Type B pancreatic cell (in vitro differentiated cells): Measurements from ENCODE around the gene MTX1. TPM values are rescaled to one million over a fixed set of nuclear protein-coding genes. Genes with fewer than 3 reads are reported as not detected.

Experiments
- DNase-seq: peaks from one replicate; pipeline ENCODE4 v3.0.0; 2021; ENCODE audit warnings: mixed read lengths; ENCODE audit not compliant: unreplicated experiment; ENCODE audit errors: extremely low spot score
- H3K27ac Mint-ChIP-seq: 2 replicates; pipeline ENCODE4 v1.8.0; 2021; ENCODE audit warnings: mild to moderate bottlenecking, mixed read lengths
- H3K27me3 Mint-ChIP-seq: 2 replicates; pipeline ENCODE4 v1.8.0; 2021; ENCODE audit warnings: mixed read lengths
- H3K36me3 Mint-ChIP-seq: 2 replicates; pipeline ENCODE4 v1.8.0; 2021; ENCODE audit warnings: mixed read lengths
- H3K4me1 Mint-ChIP-seq: one replicate; pipeline ENCODE4 v1.8.0; 2021; ENCODE audit warnings: mixed read lengths; ENCODE audit not compliant: unreplicated experiment
- H3K4me3 Mint-ChIP-seq: 2 replicates; pipeline ENCODE4 v1.8.0; 2021; ENCODE audit warnings: mild to moderate bottlenecking, mixed read lengths
- H3K9me3 Mint-ChIP-seq: 2 replicates; pipeline ENCODE4 v1.8.0; 2021; ENCODE audit warnings: mixed read lengths
- total RNA-seq: library from RNA; stranded (reverse); gene quantifications from 2 replicates; pipeline ENCODE4 v1.2.1, GENCODE V29; 2021; ENCODE audit warnings: low replicate concordance
- TF ChIP-seq, protein P1 (sequence below): fragments of 200-600 bp; sonication (generic); conservative IDR thresholded peaks from 2 replicates; pipeline ENCODE4 v1.5.0; 2021; ENCODE audit warnings: antibody characterized with exemption, mild to moderate bottlenecking

The MTX1 gene
- total RNA-seq, 1 donor from 2014 or later = 34.0 TPM

DNA sequence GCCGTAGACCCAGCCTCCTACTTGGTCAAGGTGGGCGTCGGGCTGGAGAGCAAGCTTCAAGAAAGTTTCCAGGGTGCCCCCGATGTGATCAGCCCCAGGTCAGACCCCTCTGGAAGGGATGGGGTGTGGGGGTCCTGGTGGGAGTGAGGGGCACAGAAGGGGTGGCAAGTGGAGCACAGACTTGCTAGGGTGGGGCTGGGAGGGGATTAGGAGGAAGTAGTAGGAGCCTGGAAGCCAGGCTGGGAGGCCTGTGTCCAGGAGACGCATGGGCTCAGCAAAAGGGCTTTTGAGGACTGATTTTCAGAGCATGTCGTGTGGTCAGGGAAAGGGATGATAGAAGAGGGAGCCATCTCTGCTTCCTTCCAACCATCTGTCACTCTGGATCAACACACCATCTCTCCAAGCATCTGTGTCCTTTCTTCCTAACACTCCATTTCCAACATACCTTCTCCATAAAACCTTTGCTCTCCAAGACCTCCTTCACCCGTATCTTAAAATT is 26.4 kb upstream of the MTX1 start:
- TF ChIP-seq, protein P1, sequence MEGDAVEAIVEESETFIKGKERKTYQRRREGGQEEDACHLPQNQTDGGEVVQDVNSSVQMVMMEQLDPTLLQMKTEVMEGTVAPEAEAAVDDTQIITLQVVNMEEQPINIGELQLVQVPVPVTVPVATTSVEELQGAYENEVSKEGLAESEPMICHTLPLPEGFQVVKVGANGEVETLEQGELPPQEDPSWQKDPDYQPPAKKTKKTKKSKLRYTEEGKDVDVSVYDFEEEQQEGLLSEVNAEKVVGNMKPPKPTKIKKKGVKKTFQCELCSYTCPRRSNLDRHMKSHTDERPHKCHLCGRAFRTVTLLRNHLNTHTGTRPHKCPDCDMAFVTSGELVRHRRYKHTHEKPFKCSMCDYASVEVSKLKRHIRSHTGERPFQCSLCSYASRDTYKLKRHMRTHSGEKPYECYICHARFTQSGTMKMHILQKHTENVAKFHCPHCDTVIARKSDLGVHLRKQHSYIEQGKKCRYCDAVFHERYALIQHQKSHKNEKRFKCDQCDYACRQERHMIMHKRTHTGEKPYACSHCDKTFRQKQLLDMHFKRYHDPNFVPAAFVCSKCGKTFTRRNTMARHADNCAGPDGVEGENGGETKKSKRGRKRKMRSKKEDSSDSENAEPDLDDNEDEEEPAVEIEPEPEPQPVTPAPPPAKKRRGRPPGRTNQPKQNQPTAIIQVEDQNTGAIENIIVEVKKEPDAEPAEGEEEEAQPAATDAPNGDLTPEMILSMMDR = no peak
- Mint-ChIP-seq H3K4me3 (no peak overlapping the region), H3K9me3 (no peaks in the 10 kb centered on the region), H3K36me3 (no peaks in the 10 kb centered on the region), H3K4me1 (peaks cover 4% of the 10 kb centered on the region), H3K27ac (no peak overlapping the region), H3K27me3 (no peaks in the 10 kb centered on the region)
- no peak for DNase-seq

DNA sequence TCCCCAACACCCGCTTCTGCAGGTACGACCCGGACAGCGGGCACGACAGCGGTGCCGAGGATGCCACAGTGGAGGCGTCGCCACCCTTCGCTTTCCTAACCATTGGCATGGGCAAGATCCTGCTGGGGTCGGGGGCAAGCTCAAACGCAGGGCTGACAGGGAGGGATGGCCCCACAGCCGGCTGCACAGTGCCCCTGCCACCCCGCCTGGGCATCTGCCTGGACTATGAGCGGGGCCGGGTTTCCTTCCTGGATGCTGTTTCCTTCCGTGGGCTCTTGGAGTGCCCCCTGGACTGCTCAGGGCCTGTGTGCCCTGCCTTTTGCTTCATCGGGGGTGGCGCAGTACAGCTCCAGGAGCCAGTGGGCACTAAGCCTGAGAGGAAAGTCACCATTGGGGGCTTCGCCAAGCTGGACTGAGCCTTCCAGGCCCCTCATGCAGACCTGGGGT is 24.7 kb upstream of the MTX1 start:
- H3K36me3 Mint-ChIP-seq = no peaks in the 10 kb centered on the region
- peaks cover 9% of the 10 kb centered on the region for H3K4me1 Mint-ChIP-seq
- no peaks in the 10 kb centered on the region for H3K27me3 Mint-ChIP-seq
- DNase-seq = no peak
- TF ChIP-seq, protein P1 = no peak
- H3K27ac Mint-ChIP-seq = no peak overlapping the region
- no peak overlapping the region for H3K4me3 Mint-ChIP-seq
- no peaks in the 10 kb centered on the region for H3K9me3 Mint-ChIP-seq

DNA sequence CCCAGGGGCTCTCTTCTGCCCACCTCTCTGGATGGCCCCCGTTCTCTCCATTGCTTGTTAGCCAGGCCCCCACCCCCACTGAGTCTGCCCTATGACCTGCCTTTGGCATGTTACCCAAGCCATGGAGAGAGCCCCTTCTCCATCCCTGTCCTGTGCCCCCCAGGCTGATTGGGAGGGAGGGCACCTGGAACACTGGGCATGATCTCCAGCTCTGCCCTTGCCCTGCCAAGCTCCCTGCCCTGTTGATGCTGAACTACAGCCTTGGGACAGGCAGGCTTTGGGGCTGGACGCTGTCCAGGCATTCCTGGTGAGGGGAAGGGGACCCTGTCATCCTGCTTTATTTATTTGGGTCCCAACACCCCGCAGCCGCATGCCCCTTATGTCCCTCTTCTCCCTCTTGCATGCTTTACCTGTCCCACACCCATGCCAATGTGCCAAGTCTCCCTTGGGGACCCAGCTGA is 24.1 kb upstream of the MTX1 start:
- peaks cover 9% of the 10 kb centered on the region for H3K4me1 Mint-ChIP-seq
- TF ChIP-seq, protein P1 = no peak
- no peaks in the 10 kb centered on the region for H3K27me3 Mint-ChIP-seq
- no peaks in the 10 kb centered on the region for H3K9me3 Mint-ChIP-seq
- no peak overlapping the region for H3K27ac Mint-ChIP-seq
- H3K36me3 Mint-ChIP-seq = no peaks in the 10 kb centered on the region
- H3K4me3 Mint-ChIP-seq = no peak overlapping the region
- DNase-seq = no peak

DNA sequence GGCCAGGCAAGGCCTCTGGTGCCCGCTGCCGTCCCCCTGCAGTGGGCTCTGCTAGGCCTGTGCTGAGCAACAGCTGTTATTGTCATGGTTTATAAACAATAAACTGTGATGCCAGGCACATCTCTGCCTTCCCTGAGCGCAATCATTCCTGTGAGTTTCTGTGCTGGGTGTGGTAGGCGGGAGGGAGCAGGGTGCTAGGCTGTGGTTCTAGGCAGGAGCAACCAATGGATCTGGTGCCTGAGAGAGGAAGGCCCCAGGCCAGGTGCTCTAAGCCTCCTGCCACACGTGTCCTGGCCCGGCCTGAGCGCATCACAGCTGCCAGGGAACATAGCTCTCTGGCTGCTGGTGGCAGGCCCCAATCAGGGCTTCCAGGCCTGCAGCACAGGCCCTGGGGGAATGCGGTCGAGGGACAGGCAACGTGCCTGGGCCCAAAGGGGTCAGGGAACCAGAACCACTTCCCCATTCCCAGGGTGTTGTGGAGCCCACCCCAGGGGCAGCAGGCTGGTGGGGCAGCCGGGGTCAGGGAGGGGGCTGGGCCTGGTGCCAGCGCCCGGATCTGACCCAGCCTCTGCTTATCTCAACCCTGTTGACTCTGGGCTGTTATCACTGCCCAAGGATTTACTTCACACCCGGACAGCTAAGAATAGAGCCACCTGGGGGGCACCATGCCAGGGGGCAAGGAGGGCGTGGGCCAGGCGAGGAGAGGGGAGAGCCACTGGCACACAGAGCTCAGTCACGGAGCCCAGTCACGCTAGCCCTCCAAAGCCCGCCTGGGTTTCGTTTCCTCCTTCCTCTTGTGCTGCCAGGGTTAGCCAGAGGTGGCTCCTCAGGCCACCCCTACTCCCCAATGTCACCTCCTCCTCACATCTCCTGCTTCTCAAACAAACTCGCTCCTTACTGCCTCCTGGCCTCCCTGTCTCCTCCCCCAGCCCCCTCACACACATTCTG is 23.4 kb upstream of the MTX1 start:
- TF ChIP-seq, protein P1 = no peak
- H3K27ac Mint-ChIP-seq = peak overlapping the region; percentile 64
- no peak for DNase-seq

DNA sequence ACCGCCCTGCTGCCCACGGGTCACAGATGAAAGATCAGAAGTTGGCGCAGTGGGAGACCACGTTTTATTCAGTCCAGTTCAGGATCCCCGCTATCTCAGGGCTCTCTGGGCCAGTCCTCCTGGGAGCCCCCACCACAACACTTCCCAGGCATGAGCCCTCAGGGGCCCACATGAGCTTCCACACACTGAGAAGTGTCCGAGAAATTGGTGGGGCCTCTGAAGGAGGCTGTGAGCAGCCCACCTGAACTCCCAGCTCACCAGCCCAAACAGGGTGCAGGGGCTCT is 22.8 kb upstream of the MTX1 start:
- H3K9me3 Mint-ChIP-seq = no peaks in the 10 kb centered on the region
- peaks cover 9% of the 10 kb centered on the region for H3K4me1 Mint-ChIP-seq
- no peaks in the 10 kb centered on the region for H3K27me3 Mint-ChIP-seq
- H3K36me3 Mint-ChIP-seq = no peaks in the 10 kb centered on the region
- peak overlapping the region; percentile 64 for H3K27ac Mint-ChIP-seq
- H3K4me3 Mint-ChIP-seq = no peak overlapping the region
- TF ChIP-seq, protein P1 = no peak
- no peak for DNase-seq

More for the DNA sequence above, 23.4 kb upstream of the MTX1 start:
- Mint-ChIP-seq H3K4me3 (no peak overlapping the region), H3K4me1 (peaks cover 9% of the 10 kb centered on the region), H3K36me3 (no peaks in the 10 kb centered on the region), H3K27me3 (no peaks in the 10 kb centered on the region), H3K9me3 (no peaks in the 10 kb centered on the region)
